ENCODE results near the gene NPLOC4.
A peak's percentile ranks its signal among the peaks of the same experiment; 100 is the strongest.

NPLOC4 gene

DNA sequence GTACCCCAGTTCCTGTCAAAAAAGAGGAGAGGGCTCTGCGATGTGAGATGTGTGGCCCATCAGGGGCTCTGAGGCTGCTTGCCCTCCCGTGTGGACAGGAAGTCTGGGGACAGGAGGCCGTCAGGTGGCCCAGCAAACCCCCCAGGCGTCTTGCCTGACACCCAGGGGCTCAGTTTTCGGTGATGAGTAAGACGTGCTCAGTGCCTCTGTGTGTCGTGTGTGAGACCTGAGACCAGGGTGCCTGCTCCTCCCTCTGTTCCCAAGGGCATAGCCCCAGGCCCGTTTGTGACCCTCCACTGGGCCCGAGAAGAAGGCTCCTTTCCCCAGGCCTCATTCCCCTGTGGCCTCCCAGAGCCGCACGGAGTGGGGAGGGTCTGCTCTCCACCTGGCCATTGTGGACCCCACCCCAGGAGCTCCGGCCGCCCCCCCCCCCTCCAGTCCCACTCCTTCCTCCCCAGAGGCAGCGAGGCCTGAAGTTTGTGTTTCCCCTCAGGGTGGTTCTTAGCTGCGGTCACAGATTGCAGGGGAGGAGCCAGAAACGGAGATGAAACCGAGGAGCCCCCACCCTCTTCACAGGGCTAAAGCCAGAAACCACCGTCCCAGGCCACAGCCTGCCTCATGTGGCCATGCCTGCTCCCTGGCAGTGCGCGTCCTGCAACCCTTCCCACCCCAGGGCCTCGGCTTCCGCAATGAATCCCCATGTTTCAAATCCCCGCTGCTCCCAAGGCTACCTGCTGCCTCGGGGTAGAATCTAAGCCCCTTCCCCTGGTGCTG is 119.4 kb downstream of the NPLOC4 start:
- DNase-seq, result no peak

DNA sequence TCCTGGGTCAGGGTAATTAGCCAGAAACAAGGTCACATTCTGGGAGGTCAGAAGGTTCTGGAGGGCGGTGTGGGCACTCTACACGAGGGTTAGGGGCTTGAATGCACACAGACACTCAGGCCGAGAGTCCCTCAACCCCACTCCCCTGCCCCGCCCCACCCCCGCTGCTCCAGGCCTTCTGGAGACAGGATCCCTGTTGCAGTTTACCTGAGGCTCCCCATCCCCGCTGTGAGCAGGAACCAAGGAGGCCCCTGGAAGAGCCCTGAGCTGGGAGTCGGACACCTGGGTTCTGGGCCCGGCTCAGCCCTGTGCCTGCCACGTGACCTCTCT is 119.9 kb downstream of the NPLOC4 start:
- no peak for DNase-seq

GRCh38 chr17:81516439-81516838 is 120.5 kb downstream of the NPLOC4 start:
- DNase-seq, result no peak

GRCh38 chr17:81515530-81516041 is 121.3 kb downstream of the NPLOC4 start:
- DNase-seq, result no peak

- DNase-seq, result peak in 7 of 14 donors; percentile 17 to 66 (median 31)
These were observed 122.0 kb downstream of the NPLOC4 start for GRCh38 chr17:81514739-81515529.

- DNase-seq, result no peak
These were observed 122.5 kb downstream of the NPLOC4 start for GRCh38 chr17:81514489-81514738.

- DNase-seq, result peak in 8 of 14 donors; percentile 31 to 77 (median 66)
These were observed 123.0 kb downstream of the NPLOC4 start for GRCh38 chr17:81513753-81514488.

DNA sequence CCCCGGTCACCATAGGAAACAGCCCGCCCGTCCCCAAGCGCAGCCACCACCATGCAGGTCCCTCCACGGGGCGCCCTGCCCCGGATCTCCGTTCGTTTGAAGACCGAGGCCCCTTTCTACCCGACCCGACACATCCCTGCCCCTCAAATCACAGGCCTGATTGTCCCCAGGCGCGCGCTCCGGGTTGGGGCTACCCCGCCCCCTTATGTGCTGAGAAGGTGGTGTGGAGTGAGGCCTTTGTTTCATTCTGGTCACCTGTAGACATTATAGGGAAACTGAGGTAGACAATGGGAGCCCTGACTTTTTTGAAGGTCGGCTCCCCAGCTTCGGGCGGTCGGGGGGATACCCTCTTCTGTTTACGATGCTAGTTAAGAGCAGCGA is 123.5 kb downstream of the NPLOC4 start:
- peak in 11 of 14 donors; percentile 45 to 77 (median 60) for DNase-seq

DNA sequence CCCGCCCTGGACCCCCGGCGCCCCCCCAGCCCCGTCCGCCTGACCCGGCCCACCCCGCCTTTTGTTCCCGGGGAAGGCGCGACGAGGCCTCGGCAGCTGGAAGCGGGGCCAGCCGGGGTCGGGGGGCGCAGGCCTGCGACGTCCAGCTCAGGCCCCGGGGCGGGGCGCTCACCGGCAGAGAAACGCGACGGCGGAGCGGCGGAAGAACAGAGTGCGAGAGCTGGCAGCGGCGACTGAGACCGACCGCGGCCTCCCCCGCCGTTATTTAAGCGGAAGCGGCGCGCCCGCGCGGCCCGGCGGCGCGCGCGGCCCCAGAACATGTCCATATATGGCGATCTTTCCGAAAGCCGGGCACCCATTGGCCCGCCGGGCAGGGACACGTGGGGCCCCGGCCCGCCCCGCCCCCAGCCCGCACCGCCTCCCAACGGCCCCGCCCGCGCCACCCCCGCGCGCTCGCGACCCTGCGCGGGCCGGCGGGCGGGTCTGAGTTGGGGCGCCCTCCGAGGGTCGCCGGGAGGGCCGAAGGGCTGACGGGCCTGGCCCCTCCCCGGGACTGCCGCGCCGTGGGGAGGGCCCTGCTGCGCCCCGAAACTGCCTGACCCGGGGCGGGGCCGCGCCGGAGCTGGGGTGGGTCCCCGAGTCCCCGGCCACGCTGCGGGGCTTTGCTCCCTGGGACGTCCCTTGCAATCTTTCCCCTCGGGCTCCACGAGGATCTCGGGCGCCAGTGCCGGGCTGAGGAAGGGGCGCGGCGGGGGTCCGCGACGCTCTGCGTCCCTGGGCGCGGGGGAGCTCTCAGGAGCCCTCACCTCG is 124.1 kb downstream of the NPLOC4 start, which contains the start of gene ACTG1:
TSS of gene ACTG1 (minus strand) at position 238 of the 810 bp plus-strand sequence. CDS start 445 bp downstream, outside the sequence.
- DNase-seq, result peak; percentile 57 to 93 (median 86)

GRCh38 chr17:81511804-81512561 is 124.9 kb downstream of the NPLOC4 start:
- DNase-seq, result peak in 4 of 14 donors; percentile 26 to 40 (median 39)

DNA sequence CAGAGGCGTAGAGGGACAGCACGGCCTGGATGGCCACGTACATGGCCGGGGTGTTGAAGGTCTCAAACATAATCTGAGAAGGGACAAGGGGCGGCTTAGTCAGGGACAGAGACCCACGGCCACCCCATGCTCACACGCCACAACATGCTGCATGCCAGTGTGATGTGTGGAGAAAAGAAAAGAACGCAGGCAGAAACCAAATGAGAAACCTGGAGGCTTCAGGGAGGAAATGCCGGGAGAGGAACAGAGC is 125.4 kb downstream of the NPLOC4 start:
- DNase-seq, result peak in 2 of 14 donors; percentile 31 to 44

GRCh38 chr17:81510785-81511553 is 125.9 kb downstream of the NPLOC4 start:
- DNase-seq, result peak in 4 of 14 donors; percentile 17 to 44 (median 34)

DNA sequence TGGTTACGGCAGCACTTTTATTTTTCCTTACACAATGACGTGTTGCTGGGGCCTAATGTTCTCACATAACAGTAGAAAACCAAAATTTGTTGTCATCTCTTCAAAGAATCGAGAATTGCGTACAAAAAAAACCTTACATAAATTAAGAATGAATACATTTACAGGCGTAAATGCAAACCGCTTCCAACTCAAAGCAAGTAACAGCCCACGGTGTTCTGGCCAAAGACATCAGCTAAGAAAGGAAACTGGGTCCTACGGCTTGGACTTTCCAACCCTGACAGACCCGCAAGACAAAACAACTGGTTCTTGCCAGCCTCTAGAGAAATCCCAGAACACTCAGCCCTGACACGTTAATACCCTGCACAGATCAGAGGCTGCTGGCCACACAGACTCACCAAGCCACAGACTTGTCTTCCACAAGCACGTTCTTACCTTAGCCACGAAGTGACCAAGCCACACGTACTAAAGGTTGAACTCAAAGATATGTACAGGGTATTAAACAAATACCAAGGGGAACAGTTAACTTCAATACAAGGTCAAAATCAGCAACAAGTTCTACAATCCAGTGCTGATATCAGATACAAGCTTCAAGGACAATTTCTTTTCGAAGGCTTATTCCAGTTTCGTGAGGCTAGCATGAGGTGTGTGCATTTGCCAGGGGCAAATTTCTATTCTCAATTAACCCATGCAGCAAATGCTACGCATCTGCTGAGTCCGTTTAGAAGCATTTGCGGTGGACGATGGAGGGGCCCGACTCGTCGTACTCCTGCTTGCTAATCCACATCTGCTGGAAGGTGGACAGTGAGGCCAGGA is 126.7 kb downstream of the NPLOC4 start:
- DNase-seq, result no peak

DNA sequence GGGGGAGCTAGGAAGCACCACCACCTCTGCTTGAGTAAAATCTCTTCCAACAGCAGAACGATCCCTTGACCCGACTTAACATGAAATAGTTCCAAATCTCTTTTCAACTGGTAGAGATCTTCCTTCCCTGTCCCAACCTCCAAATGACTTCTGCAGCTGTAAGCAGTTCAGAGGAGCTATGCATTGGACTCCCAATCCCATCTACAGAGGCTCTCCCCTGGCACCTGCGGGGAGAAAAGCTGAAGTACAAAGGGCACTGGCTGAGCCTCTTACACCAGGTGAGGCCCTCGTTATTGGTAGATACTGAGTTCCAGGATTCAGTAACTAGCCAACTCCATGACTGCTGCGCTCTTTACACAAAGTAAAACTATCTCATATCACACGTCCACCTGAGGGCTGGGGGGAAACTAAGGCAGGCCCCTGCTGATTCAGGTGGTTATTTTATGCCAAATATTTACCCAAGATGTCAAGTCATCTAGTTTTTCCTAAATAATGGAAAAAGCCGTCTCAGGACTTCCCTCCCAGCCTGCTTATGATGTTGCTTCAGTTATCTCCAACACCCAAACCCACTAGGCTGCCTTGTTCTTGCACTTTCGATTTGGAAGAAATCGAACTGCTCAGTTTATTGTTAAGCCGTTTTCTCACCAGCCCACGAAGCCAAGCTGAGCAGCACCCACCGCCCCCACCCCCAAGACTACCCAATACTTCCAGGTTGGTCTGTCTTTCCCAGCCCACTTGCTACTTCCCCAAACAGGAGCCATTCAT is 127.5 kb downstream of the NPLOC4 start:
- DNase-seq, result no peak

GRCh38 chr17:81508639-81509206 is 128.2 kb downstream of the NPLOC4 start:
- no peak for DNase-seq
